ENCODE measurements around the gene CFAP68. TPM values are rescaled to one million over a fixed set of nuclear protein-coding genes. Genes with fewer than 3 reads are reported as not detected.

The CFAP68 gene
- total RNA-seq, 1 donor from 2014 or later = 17.2 TPM

DNA sequence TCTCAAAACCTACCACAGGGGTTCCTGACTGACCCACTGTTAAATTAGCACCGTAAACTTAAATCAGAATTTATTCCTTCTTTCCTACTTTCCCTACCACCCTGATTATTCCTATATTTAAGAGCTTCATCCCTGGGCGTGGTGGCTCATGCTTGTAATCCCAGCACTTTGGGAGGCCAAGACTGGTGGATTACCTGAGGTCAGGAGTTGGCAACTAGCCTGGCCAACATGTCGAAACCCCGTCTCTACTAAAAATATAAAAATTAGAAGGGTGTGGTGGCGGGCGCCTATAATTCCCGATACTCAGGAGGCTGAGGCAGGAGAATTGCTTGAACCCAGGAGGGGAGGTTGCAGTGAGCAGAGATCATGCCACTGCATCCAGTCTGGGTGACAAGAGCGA lies 28.3 kb upstream of the CFAP68 start:
- TF ChIP-seq, protein P1, sequence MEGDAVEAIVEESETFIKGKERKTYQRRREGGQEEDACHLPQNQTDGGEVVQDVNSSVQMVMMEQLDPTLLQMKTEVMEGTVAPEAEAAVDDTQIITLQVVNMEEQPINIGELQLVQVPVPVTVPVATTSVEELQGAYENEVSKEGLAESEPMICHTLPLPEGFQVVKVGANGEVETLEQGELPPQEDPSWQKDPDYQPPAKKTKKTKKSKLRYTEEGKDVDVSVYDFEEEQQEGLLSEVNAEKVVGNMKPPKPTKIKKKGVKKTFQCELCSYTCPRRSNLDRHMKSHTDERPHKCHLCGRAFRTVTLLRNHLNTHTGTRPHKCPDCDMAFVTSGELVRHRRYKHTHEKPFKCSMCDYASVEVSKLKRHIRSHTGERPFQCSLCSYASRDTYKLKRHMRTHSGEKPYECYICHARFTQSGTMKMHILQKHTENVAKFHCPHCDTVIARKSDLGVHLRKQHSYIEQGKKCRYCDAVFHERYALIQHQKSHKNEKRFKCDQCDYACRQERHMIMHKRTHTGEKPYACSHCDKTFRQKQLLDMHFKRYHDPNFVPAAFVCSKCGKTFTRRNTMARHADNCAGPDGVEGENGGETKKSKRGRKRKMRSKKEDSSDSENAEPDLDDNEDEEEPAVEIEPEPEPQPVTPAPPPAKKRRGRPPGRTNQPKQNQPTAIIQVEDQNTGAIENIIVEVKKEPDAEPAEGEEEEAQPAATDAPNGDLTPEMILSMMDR (IDR thresholded peaks at IDR 0.05) = no peak
- Mint-ChIP-seq H3K36me3 (ENCODE audit: unreplicated experiment) (peaks cover 30% of the 10 kb centered on the region), H3K27ac (ENCODE audit: unreplicated experiment) (no peak overlapping the region), H3K4me3 (ENCODE audit: unreplicated experiment) (no peak overlapping the region), H3K4me1 (ENCODE audit: unreplicated experiment) (peaks cover 13% of the 10 kb centered on the region), H3K9me3 (ENCODE audit: unreplicated experiment) (no peaks in the 10 kb centered on the region), H3K27me3 (ENCODE audit: unreplicated experiment) (no peaks in the 10 kb centered on the region)
- no peak for DNase-seq (ENCODE audit: extremely low spot score, unreplicated experiment)

- no peak overlapping the region for H3K27ac Mint-ChIP-seq (ENCODE audit: unreplicated experiment)
- no peak for DNase-seq (ENCODE audit: extremely low spot score, unreplicated experiment)
- TF ChIP-seq, protein P1 (IDR thresholded peaks at IDR 0.05) = peak; percentile 52
- no peaks in the 10 kb centered on the region for H3K9me3 Mint-ChIP-seq (ENCODE audit: unreplicated experiment)
- no peak overlapping the region for H3K4me3 Mint-ChIP-seq (ENCODE audit: unreplicated experiment)
- no peaks in the 10 kb centered on the region for H3K27me3 Mint-ChIP-seq (ENCODE audit: unreplicated experiment)
- peaks cover 10% of the 10 kb centered on the region for H3K4me1 Mint-ChIP-seq (ENCODE audit: unreplicated experiment)
- peaks cover 27% of the 10 kb centered on the region for H3K36me3 Mint-ChIP-seq (ENCODE audit: unreplicated experiment)
Measured at GRCh38 chr11:111851636-111852035, 27.7 kb upstream of the CFAP68 start.

DNA sequence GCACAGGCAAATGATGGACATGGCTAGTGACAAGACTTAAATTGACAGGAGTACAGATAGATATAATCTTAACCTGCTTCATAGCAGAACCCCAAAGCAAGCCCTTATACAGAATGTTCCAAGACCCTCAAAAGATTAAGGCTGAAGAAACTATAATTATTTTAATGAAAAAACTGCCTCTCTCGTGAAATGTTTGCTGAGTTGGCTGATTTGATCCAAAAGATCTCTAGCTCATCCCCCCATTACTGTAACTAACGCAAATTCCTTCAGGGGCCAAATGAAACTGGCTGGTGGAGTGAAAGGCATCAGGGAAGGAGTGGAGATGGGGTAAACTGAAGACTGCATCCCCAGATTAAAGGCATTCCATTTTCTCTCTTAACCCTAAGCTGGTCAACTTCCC lies 27.2 kb upstream of the CFAP68 start:
- DNase-seq (ENCODE audit: extremely low spot score, unreplicated experiment) = no peak
- H3K9me3 Mint-ChIP-seq (ENCODE audit: unreplicated experiment) = no peaks in the 10 kb centered on the region
- TF ChIP-seq, protein P1 (IDR thresholded peaks at IDR 0.05) = no peak
- H3K36me3 Mint-ChIP-seq (ENCODE audit: unreplicated experiment) = peaks cover 28% of the 10 kb centered on the region
- peaks cover 6% of the 10 kb centered on the region for H3K4me1 Mint-ChIP-seq (ENCODE audit: unreplicated experiment)
- no peak overlapping the region for H3K27ac Mint-ChIP-seq (ENCODE audit: unreplicated experiment)
- no peaks in the 10 kb centered on the region for H3K27me3 Mint-ChIP-seq (ENCODE audit: unreplicated experiment)
- H3K4me3 Mint-ChIP-seq (ENCODE audit: unreplicated experiment) = no peak overlapping the region

DNA sequence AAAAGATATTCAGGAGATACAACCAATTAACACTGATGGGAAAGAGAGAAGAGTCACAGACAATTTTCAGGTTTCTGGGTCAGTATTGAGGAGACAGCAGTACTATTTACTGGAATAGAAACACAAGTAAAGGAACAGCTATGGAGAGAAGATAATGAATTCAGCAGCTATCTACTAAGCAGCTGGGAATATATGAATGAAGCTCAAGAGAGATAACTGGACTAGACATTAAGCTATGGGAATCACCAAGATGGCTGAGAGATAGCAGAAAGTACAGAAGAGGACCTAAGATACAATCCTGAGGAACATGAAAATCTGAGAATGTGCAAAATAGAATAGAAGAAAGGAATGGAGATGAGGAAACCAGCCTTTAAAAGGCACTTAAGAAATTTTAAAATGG lies 23.8 kb upstream of the CFAP68 start:
- no peak overlapping the region for H3K27ac Mint-ChIP-seq (ENCODE audit: unreplicated experiment)
- TF ChIP-seq, protein P1 (IDR thresholded peaks at IDR 0.05) = no peak
- DNase-seq (ENCODE audit: extremely low spot score, unreplicated experiment) = no peak

GRCh38 chr11:111860257-111860656 lies 19.1 kb upstream of the CFAP68 start:
- H3K4me1 Mint-ChIP-seq (ENCODE audit: unreplicated experiment) = no peaks in the 10 kb centered on the region
- H3K27ac Mint-ChIP-seq (ENCODE audit: unreplicated experiment) = no peak overlapping the region

More for the DNA sequence above, 23.8 kb upstream of the CFAP68 start:
- Mint-ChIP-seq H3K4me3 (ENCODE audit: unreplicated experiment) (no peak overlapping the region), H3K9me3 (ENCODE audit: unreplicated experiment) (no peaks in the 10 kb centered on the region), H3K4me1 (ENCODE audit: unreplicated experiment) (no peaks in the 10 kb centered on the region), H3K36me3 (ENCODE audit: unreplicated experiment) (peaks cover 45% of the 10 kb centered on the region), H3K27me3 (ENCODE audit: unreplicated experiment) (no peaks in the 10 kb centered on the region)

More at GRCh38 chr11:111860257-111860656, 19.1 kb upstream of the CFAP68 start:
- Mint-ChIP-seq H3K27me3 (ENCODE audit: unreplicated experiment) (no peaks in the 10 kb centered on the region), H3K36me3 (ENCODE audit: unreplicated experiment) (peaks cover 47% of the 10 kb centered on the region), H3K9me3 (ENCODE audit: unreplicated experiment) (no peaks in the 10 kb centered on the region), H3K4me3 (ENCODE audit: unreplicated experiment) (no peak overlapping the region)
- TF ChIP-seq, protein P1 (IDR thresholded peaks at IDR 0.05) = no peak
- no peak for DNase-seq (ENCODE audit: extremely low spot score, unreplicated experiment)

Measured in osteocyte (in vitro differentiated cells).